HL-60/S4 (cell line): Measurements from ENCODE around the gene PPIA.
"Not testable (repeated sequence)": the region's sequence is repeated elsewhere in the genome, so short reads cannot be mapped to it uniquely, and the experiment has no call there.

ENCODE experiments used
- in situ Hi-C: fragments of 300-500 bp; cut with MboI; formaldehyde crosslinking; loops from 2 replicates; pipeline ENCODE4 v1.14.3; 2022; ENCODE audit warnings: low sequenced_read_pairs

The PPIA gene

DNA sequence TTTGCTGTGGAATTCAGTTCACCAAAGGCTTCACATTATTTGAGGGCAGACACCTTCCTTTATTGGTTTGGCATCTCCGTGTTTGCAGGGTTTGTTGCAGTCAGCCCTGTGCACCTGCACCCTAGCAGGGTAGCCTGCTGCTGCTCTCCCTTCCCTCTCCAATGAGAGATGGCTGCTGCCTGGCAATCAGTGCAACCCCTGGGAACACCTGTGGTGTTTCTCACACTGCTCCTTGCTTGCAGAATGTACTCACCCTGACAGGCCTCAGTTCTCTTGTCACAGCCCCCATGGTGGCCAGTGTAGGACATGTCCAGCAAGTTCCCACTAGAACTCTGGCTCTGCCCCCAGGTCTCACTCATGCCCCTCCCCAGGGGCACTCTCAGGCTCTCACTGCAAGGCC, 12.1 kb upstream of the PPIA start:
- in situ Hi-C loops, result no loop called here

GRCh38 chr7:44785218-44785617, 11.3 kb upstream of the PPIA start:
- in situ Hi-C loops, result not testable (repeated sequence)

GRCh38 chr7:44787041-44787440, 9.4 kb upstream of the PPIA start:
- in situ Hi-C loops, result no loop called here

GRCh38 chr7:44787762-44788161, 8.7 kb upstream of the PPIA start:
- in situ Hi-C loops, result no loop called here

- in situ Hi-C loops, result no loop called here
Observed at GRCh38 chr7:44789990-44790389, 6.5 kb upstream of the PPIA start.

GRCh38 chr7:44791278-44792219, 4.9 kb upstream of the PPIA start:
- in situ Hi-C loops, result no loop called here

DNA sequence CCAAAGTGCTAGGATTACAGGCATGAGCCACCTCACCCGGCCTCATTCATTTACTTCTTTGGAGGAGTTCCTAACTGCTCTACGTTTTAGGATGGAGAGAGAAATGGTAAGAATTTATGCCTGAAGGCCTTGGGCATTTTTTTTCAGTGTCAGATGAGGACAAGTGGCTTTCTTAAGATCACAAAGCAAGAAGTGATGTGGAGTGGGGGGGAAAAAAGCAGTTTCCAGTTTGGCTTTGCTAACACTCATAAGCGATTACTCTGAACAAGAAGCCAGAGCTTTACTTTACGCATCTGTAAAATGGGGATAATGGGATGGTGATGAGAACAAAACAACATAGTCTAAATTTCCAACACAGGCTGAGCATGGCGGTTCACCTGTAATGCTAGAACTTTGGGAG, 2.6 kb upstream of the PPIA start:
- in situ Hi-C loops, result no loop called here

GRCh38 chr7:44794331-44794730, 2.1 kb upstream of the PPIA start:
- in situ Hi-C loops, result no loop called here

- in situ Hi-C loops, result no loop called here
Observed at GRCh38 chr7:44796034-44796503, 412 bp upstream of the PPIA start.

- in situ Hi-C loops, result no loop called here
Observed at GRCh38 chr7:44797329-44798258, 1.1 kb downstream of the PPIA start.

- in situ Hi-C loops, result no loop called here
Observed at GRCh38 chr7:44798649-44799305, 2.3 kb downstream of the PPIA start.

DNA sequence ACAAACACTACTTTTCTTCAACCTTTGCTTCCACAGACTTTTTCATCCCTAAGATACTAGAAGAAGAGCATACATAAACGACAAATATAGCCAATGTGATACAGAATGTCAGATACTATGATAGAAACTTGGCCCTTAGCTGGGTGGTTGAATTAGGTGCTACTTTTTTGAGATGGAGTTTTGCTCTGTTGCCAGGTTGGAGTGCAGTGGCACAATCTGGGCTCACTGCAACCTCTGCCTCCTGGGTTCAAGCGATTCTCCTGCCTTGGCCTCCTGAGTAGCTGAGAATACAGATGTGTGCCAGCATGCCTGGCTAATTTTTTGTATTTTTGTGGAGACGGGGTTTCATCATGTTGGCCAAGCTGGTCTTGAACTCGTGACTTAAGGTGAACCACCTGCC, 3.5 kb downstream of the PPIA start:
- in situ Hi-C loops, result no loop called here

GRCh38 chr7:44801890-44802289, 5.4 kb downstream of the PPIA start:
- in situ Hi-C loops, result no loop called here

- in situ Hi-C loops, result no loop called here
Observed at GRCh38 chr7:44802418-44803025, 6.0 kb downstream of the PPIA start.

DNA sequence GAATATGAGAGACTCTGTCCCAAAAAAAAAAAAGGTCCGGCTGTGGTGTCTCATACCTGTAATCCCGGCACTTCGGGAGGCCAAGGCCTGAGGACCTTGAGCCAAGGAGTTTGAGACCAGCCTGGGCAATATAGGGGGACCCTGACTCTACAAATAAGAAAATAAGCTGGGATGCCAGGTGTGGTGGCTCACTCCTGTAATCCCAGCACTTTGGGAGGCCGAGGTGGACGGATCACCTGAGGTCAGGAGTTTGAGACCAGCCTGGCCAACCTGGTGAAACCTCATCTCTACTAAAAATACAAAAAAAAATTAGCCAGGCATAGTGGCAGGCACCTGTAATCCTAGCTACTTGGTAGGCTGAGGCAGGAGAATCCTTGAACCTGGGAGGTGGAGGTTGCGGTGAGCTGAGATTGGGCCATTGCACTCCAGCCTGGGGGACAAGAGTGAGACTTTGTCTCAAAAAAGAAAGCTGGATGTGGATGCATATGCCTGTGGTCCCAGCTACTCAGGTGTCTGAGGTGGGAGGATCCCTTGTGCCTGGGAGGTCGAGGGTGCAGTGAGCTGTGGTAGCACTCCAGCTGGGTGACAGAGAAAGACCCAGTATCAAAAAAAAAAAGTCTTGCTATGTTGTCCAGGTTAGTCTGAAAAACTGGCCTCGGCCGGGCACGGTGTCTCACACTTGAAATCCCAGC, 7.5 kb downstream of the PPIA start:
- in situ Hi-C loops, result not testable (repeated sequence)

GRCh38 chr7:44805950-44806349, 9.5 kb downstream of the PPIA start:
- in situ Hi-C loops, result no loop called here

- in situ Hi-C loops, result no loop called here
Observed at GRCh38 chr7:44808914-44809393, 12.5 kb downstream of the PPIA start.

DNA sequence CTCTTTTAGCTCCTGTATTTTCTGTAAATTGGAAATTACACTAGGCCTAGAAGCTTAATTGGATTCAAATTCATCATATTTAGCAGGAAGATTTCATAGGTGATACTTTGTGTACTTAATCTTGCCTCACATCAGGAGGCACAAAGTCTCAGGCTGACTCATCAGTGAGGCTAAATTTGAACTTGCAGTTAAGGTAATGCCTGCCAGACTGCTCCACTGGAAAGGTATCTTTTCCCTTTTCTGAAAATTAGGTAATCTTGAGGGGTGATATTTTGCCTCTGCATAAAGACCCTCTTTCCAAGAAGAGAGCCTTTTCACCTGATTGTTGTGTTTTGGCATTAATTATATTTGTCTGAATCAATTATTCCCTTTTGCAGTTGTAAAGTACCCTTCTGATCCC, 14.6 kb downstream of the PPIA start:
- in situ Hi-C loops, result no loop called here

- in situ Hi-C loops, result no loop called here
Observed at GRCh38 chr7:44811571-44811970, 15.1 kb downstream of the PPIA start.

DNA sequence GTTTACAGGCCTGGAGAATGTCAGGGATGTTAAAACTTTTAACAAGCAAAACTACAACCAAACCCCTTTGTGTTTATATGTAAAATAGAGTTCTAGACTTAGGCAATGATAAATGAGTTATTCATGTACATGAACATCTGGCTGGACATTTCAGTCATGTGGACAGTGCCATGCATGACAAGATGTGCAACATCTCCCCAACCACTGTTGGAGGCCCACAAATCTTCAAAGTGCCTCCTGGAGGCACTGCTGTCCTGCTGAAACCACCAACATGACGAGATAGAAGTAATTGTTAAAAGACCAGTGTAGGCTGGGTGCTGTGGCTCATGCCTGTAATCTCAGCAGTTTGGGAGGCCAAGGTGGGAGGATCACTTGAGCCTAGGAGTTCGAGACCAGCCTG, 18.4 kb downstream of the PPIA start:
- in situ Hi-C loops, result no loop called here
